CD4-positive, alpha-beta T cell treated with Interferon gamma for 1 hour (primary cell): ENCODE data around the gene MAPT.
"Not testable (repeated sequence)": the region's sequence is repeated elsewhere in the genome, so short reads cannot be mapped to it uniquely, and the experiment has no call there.

ENCODE experiments used
- DNase-seq: peaks from one replicate; pipeline ENCODE4 v3.0.0-alpha.2; 2020

Gene MAPT

DNA sequence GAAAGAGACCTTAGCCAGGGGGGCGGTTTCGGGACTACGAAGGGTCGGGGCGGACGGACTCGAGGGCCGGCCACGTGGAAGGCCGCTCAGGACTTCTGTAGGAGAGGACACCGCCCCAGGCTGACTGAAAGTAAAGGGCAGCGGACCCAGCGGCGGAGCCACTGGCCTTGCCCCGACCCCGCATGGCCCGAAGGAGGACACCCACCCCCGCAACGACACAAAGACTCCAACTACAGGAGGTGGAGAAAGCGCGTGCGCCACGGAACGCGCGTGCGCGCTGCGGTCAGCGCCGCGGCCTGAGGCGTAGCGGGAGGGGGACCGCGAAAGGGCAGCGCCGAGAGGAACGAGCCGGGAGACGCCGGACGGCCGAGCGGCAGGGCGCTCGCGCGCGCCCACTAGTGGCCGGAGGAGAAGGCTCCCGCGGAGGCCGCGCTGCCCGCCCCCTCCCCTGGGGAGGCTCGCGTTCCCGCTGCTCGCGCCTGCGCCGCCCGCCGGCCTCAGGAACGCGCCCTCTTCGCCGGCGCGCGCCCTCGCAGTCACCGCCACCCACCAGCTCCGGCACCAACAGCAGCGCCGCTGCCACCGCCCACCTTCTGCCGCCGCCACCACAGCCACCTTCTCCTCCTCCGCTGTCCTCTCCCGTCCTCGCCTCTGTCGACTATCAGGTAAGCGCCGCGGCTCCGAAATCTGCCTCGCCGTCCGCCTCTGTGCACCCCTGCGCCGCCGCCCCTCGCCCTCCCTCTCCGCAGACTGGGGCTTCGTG, at the start of gene MAPT:
MAPT (plus strand) TSS at position 533 of the 763 bp plus-strand sequence. CDS start 67,784 bp downstream, outside the sequence.
- peak; percentile 85 for DNase-seq

DNA sequence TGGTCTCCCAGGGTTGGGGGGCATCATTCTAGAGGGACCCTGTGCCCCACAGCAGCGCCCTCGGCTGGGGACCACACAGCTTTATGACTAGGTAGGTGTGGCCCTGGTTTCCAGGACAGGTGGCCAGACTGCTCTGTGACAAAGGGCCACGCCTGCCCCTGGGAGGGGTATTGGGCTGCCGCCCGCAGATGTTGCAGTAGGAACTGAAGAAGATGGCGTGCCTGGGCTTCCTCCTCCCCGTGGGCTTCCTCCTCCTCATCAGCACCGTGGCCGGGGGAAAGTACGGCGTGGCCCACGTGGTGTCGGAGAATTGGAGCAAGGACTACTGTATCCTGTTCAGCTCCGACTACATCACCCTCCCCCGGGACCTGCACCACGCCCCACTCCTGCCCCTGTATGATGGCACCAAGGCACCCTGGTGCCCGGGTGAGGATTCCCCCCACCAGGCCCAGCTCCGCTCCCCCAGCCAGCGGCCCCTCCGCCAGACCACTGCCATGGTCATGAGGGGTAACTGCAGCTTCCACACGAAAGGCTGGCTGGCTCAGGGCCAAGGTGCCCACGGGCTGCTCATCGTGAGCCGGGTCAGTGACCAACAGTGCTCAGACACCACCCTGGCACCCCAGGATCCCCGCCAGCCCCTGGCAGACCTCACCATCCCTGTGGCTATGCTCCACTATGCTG, 49.5 kb upstream of the MAPT start, which contains the start of gene SPPL2C:
SPPL2C (plus strand) TSS at position 187 of the 681 bp plus-strand sequence; CDS start at position 213, 26 bp downstream.
- DNase-seq: no peak

DNA sequence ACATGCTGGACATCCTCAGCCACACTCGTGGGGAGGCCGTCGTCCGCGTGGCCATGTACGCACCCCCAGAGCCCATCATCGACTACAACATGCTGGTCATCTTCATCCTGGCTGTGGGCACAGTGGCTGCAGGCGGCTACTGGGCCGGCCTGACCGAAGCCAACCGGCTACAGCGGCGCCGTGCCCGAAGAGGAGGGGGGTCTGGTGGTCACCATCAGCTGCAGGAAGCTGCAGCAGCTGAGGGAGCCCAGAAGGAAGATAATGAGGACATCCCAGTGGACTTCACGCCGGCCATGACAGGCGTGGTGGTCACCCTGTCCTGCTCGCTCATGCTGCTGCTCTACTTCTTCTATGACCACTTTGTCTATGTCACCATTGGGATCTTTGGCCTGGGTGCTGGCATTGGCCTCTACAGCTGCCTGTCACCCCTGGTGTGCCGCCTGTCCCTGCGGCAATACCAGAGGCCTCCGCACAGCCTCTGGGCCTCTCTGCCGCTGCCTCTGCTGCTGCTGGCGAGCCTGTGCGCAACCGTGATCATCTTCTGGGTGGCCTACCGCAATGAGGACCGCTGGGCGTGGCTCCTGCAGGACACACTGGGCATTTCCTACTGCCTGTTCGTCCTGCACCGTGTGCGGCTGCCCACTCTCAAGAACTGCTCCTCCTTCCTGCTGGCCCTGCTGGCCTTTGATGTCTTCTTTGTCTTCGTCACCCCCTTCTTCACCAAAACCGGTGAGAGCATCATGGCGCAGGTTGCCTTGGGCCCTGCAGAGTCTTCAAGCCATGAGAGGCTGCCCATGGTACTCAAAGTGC, 48.8 kb upstream of the MAPT start:
- DNase-seq: no peak

DNA sequence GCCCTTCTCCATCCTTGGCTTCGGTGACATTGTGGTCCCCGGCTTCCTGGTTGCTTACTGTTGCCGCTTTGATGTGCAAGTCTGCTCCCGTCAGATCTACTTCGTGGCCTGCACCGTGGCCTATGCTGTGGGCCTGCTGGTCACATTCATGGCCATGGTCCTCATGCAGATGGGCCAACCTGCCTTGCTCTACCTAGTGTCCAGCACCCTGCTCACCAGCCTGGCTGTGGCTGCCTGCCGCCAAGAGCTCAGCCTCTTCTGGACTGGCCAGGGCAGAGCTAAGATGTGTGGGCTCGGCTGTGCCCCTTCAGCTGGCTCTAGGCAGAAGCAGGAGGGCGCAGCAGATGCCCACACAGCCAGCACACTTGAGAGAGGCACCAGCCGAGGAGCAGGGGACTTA, 48.1 kb upstream of the MAPT start:
- DNase-seq: no peak

DNA sequence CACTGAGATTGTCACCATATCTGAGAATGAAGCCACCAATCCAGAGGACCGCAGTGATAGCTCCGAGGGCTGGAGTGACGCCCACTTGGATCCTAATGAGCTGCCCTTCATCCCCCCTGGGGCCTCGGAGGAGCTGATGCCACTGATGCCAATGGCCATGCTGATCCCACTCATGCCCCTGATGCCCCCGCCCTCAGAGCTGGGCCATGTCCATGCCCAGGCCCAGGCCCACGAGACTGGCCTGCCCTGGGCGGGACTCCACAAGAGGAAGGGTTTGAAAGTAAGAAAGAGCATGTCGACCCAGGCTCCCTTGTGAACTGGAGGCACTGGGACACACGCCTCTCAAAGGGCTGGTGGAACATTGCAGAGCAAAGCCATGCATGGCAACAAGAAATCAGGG, 47.7 kb upstream of the MAPT start:
- no peak for DNase-seq

DNA sequence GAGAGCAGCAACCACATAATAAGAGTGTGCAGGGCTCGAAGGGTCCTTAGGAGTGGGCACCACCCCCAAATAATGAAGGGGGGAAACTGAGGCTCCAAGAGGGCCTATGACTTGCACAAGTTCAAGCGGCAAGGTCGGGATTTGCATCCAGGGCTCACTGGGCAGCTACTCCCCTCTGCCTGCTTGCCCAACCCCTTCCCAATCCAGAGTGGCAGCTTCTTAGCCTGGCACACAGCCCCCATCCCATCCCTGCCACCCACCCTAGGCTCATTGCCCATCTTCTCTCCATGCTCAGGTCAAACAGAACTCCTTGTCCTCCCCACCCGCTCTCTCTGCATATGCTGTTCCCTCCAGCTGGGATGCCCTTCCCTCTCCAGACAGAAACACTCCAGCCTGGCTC, 47.3 kb upstream of the MAPT start:
- no peak for DNase-seq

DNA sequence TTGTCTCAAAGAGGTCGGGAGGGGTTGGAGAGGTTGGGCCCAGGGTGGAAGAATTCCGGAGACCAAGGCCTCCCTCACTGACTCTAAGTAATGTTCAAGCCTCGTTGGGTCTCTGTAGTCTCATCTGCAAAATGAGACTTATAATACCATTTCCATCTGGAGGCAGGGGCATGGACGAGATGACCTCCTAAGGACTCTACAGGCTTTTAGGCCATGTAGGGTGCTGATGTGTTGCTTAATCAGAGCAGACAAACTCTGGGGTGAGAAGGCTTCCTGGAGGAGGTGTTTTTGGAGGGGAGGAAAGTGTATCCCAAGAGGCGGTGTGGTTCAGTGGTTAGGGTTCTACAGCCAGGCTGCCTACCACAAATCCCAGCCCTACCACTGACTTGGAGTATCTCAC, 46.6 kb upstream of the MAPT start:
- no peak for DNase-seq

DNA sequence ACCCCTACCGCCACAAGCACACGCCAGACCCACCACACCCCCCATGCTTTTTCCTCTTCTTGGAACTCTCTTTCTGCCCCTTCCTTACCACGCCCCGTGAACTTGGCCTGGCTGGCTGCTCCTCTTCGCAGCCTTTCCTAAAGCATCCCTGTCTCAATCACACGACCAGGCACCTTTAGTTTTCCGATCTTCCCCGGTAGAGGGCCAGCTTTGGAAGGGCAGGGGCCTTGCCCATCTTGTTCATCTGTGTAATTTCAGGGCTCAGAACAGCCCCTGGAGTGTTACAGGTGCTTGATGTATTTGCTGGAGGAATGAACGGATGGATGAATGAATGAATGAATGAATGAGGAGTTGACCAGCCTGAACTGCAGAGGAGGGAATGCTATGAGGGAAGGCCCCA, 45.9 kb upstream of the MAPT start:
- DNase-seq: no peak

DNA sequence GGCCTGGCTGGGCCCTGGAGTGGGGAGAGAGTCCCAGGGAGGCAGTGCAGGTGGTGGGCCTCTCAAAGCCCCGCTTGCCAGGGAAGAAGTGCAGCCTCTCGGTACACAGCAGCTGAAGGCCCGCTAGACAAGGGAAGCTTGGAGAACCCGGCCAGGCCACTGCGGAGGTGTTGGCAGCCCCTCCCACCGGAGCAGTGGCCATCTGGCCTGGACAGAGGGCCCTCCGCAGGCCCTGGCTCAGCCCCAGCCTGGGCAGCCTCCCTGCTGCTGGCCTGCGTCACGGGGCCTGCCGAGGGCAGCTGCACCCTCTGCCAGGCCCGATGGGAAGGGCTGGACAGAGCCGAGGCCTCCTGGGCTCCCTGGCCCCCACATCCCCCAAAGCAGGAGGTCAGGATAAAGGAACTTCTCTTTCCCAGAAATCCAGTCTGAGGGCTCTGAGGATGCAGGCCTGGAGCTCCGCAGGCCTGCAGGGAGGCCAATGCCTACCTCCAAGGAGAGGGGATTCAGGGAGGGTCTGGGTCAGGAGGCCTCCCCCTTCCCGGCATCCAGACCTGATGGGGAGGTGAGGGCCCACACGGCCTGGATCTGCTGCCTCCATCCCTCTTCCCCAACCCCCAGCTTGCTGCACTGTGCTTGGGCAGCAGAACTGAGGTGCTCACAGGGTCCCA, 45.4 kb upstream of the MAPT start:
- no peak for DNase-seq

DNA sequence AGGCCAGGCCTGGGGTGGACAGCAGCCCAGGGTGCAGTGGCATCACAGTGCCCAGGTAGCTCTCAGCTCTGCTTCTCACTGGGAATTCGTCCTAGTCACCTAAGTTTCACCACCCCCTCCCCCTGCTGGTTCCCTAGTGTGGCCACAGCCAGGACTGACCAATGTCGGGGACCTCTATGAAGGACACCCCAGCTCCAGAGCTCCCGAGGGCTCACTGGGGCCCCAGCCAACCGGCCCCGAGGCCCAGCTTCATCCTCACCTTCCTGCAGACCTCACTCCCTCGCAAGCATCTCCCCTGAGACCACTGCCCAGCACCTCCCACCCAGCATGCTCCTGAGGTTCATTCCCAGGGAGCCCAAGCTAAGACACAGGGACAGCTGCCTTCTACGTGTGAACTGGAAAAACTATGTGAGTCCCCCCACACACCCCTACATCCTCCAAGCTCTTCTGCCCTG, 44.8 kb upstream of the MAPT start:
- DNase-seq: no peak

DNA sequence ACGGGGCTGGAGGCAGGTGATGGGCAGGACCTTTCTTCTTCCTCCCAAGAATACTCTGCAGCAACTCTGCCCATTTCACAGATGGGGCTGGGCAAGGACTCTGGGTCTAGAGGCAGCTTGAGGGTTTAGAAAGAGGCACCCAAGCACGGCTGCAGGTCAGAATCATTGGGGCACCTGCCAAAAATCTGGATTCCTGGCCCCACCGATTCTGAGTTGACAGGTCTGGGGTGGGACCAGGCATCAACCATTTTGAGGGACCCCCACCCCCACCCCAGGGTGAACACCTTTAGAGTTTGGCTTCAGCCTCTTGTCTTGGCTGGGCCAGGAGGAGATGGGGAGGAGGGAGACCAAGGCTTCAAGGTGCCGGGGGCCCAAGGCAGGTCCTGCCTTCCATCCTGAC, 44.3 kb upstream of the MAPT start:
- no peak for DNase-seq

DNA sequence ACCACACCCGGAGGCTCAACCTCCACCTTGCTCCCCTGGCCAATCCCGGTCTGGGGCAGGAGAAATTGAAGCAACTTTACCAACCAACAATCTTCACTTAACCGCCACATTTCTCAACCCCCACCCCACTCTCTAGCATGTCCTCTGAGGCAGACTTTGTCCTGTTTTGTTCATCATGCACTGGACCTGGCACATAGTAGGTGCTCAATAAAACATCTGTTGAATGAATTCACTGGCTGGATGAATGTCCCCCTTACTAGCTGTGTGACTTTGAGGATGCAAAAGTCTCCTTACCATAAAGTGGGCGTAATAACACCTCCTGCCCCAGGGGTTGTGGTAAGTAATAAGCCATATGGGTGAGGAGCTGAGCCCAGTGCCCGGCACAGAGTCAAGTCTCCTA, 43.9 kb upstream of the MAPT start:
- no peak for DNase-seq

DNA sequence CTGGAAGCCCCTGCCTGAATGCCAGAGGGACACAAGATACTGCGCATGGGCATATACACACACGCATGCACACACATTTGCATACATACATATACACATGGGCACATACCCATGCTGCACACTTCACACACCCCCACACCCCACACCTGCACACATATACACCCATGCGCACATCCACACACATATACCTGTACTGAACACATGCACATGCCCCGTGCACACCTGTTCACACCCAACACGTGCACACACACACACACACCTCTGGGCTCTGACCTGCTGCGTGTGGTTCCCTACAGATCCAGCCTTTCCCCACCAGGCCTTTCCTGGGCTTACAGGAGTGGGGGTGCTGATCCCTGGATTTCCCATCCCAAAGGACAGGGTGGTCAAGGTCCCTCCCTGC, 43.3 kb upstream of the MAPT start:
- no peak for DNase-seq

DNA sequence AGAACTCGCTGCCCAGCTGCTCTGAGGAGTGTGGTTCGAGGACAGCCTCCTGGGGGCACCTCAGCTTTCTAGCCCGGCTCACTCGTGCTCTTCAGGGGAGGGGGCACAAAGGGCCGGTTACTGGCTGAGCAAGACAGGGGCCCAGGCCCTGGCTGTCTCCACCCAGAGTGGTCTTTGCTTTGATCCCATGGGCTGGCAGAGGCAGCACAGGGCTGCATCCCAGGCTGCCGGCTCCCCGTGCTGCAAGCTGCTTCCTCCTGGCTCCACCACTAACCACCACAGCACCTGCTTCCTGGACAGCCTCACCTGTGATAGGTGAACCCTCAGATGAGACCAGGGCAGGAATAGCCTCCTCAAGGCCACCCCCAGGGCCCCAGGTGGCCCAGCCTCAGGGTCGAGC, 42.9 kb upstream of the MAPT start:
- no peak for DNase-seq

DNA sequence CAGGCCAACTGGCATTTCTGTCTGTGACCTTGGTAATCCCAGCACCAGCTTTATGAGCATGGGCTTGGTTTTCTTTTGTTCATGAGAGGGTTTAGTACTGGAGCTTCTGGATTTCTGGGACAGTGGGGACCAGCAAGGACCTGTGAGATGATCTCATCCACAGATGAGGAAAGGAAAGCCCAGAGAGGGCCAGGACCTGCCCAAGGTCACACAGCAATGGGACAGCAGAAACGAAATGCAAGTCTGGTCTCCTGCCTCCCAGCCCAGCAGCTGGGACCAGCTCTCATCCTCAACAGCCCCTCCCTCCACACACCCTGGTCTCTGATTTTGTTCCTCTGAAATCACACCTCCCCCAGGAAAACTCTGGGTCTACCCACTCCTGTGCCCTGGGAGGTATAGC, 42.5 kb upstream of the MAPT start:
- no peak for DNase-seq

DNA sequence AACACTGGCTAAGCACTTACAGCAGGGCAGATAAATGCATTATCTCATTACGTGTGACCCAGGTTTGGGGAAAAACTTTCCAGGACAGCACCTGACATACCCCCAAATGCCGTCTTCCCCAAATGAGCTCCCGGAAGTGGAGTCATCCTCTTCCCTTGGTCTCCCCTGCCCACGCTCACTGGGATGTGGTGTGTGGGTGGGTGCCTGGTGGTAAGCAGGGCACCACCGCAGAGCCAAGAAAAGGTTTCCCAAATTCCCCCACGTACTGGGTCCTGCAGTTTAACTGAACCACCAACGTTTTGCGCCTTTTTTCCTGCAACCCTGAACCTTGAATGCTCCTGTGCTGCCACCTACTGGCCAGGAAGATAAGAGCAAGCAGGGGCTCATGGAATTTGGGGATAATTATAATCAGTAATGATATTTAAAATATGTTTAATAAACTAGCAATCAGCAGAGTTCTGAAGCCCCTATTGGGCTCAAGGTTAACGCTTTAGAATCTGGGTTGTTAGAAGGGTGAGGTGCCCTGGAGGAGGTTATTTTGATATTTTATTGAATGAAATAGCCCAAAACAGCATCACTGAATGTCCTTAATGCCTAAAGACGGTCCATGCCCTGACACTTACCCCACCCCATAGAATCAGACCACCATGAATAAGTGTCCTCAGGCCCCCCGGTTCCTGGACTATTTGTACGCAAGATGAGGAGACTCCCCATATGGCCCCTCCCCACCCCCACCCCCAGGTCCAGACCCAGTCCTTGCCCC, 41.6 kb upstream of the MAPT start:
- peak; percentile 24 for DNase-seq

DNA sequence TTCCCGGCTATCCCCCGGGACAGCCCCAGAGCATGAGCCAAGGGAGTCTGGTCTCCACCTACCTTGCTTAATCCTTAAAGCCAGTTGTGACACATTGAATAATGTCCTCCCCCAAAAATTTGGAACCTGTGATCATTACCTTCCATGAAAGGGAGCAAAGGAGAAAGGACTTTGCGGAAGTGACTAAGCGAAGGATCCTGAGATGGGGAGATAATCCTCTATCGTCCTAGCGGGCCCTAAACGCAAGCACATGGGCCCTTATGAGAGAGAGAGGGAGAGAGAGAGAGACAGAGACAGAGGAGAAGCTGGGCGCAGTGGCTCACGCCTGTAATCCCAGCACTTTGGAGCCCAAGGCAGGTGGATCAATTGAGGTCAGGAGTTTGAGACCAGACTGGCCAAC, 40.1 kb upstream of the MAPT start:
- DNase-seq: no peak

DNA sequence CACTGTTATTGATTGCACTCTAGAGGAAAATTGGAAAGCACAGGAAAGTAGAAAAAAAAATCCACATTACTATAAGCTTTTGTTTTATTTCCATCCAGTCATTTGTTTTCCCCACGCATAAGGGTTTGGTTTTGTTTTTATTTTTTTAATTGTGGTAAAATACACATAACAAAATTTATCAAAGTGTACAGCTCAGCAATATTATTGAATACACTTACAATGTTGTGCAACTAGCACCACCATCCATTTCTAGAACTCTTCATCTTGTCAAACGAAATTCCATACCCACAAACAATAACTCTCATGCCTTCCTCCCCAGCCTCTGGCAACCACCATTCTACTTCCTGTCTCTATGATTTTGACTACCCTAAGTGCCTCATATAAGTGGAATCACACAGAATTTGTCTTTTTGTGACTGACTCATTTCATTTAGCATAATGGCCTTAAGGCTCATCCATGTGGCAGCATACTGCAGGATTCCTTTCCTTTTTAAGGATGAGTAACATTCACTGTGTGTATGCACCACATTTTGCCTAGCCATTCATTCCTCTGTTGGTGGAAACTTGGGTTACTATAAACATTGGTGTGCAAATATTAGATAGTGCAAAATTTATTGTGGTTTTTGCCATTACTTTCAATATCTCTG, 38.5 kb upstream of the MAPT start:
- no peak for DNase-seq

DNA sequence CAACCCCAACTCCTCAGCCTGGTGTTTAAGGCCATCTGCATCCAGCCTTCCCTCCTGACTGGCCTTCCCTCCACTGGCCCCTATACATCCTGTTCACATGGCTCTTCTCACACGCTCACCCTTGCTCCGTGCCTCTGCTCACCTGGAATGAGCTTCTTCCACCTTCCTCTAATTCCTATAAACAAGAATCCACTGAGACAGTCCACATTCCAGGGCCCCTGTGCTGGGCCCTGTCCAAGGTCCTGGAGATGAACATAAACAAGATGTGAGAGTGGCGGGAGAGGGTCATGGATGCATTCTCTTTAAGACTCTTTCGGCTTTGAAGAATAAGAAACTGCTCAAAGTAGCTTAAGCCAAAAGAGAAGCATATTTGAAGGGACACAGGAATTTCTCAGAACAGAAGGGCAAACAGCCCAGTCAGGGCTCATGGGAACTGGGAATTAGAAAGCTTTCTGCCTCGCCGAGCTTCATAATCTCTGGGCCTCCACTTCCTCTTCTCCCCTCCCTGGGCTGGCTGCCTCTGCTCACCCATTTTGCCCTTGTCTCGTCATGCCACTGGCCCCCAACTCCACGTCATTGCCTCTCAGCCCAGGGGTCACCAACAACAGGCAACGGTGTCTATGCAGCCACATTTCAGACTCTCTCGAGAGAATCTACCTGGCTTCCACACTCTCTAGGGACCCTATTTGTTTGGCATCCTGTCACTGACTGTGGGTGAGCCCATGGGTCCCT, 36.2 kb upstream of the MAPT start:
- DNase-seq: no peak

DNA sequence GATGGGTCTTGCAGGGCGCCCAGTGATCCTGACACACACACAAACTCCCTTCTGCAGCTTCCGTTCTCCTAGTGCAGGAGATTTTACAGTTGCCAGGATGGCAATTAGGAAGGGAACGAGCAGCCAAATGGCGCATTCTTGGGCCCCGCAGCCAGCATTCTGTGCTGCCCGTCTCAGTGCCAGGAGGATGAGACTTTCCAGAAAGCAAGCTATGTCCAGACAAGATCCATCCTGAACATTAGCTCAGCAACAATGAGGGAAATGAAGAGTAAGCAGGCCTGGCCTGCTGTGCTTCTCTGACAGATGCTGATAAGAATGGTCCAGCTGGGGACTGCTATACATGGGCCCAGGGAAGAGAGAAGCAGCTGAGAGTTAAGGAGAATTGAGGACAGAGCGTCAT, 33.2 kb upstream of the MAPT start:
- no peak for DNase-seq

DNA sequence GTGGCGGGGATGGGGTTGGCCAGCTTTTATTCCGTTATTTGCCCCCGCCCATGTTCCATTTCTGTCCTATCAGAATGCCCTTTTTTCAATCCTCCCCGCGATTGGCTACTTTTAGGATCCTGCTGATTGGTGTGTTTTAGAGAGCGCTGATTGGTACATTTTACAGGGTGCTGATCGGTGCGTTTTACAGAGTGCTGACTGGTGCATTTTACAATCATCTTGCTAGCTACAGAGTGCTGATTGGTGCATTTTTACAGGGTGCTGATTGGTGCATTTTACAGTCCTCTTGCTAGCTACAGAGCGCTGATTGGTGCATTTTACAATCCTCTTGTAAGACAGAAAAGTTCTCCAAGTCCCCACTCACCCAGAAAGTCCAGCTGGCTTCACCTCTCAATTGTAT, 32.2 kb upstream of the MAPT start:
- DNase-seq: not testable (repeated sequence)
